ENCODE measurements around the gene ANKRD29.

The ANKRD29 gene

GRCh38 chr18:23662309-23663263 is at the start of gene ANKRD29:
ANKRD29 (minus strand) TSS chr18:23662911; CDS start chr18:23662730, 181 bp downstream.
- no peak for DNase-seq

GRCh38 chr18:23712445-23712844 is 49.7 kb upstream of the ANKRD29 start:
- no peak for DNase-seq

GRCh38 chr18:23711426-23711825 is 48.7 kb upstream of the ANKRD29 start:
- DNase-seq, result no peak

GRCh38 chr18:23710946-23711345 is 48.2 kb upstream of the ANKRD29 start:
- DNase-seq, result no peak

GRCh38 chr18:23710068-23710527 is 47.4 kb upstream of the ANKRD29 start:
- DNase-seq, result no peak

- no peak for DNase-seq
Measured at GRCh38 chr18:23706971-23707640, 44.4 kb upstream of the ANKRD29 start.

GRCh38 chr18:23704806-23705205 is 42.1 kb upstream of the ANKRD29 start:
- DNase-seq, result no peak

- no peak for DNase-seq
Measured at GRCh38 chr18:23703987-23704384, 41.3 kb upstream of the ANKRD29 start.

GRCh38 chr18:23703057-23703986 is 40.6 kb upstream of the ANKRD29 start:
- DNase-seq, result no peak

GRCh38 chr18:23702606-23703005 is 39.9 kb upstream of the ANKRD29 start:
- DNase-seq, result no peak

- DNase-seq, result no peak
Measured at GRCh38 chr18:23701544-23702064, 38.9 kb upstream of the ANKRD29 start.

GRCh38 chr18:23701017-23701416 is 38.3 kb upstream of the ANKRD29 start:
- no peak for DNase-seq

GRCh38 chr18:23694637-23695430 is 32.1 kb upstream of the ANKRD29 start:
- DNase-seq, result no peak

- DNase-seq, result no peak
Measured at GRCh38 chr18:23693846-23694245, 31.1 kb upstream of the ANKRD29 start.

- DNase-seq, result no peak
Measured at GRCh38 chr18:23690505-23691068, 27.9 kb upstream of the ANKRD29 start.

- no peak for DNase-seq
Measured at GRCh38 chr18:23689616-23690504, 27.1 kb upstream of the ANKRD29 start.

- DNase-seq, result peak; percentile 19
Measured at GRCh38 chr18:23689031-23689615, 26.4 kb upstream of the ANKRD29 start, which contains the start of gene LAMA3. LAMA3 (plus strand) TSS chr18:23689453; CDS start chr18:23689684, 231 bp downstream.

- no peak for DNase-seq
Measured at GRCh38 chr18:23688528-23688927, 25.8 kb upstream of the ANKRD29 start.

GRCh38 chr18:23684515-23685197 is 21.9 kb upstream of the ANKRD29 start:
- DNase-seq, result no peak
